Iris pigment epithelial cell (primary cell): Measurements from ENCODE around the gene VPS37D.
"Not testable (repeated sequence)": the region's sequence is repeated elsewhere in the genome, so short reads cannot be mapped to it uniquely, and the experiment has no call there.

Experiments used
- DNase-seq: peaks from one replicate; pipeline ENCODE4 v3.0.0-alpha.2; 2011; ENCODE audit warnings: low read depth

VPS37D gene

GRCh38 chr7:73667344-73668102 lies at the start of gene VPS37D:
Gene VPS37D (plus strand): TSS chr7:73667831. CDS start chr7:73667959, 128 bp downstream.
- DNase-seq = peak; percentile 88

- DNase-seq = no peak
These were observed 49.1 kb upstream of the VPS37D start for GRCh38 chr7:73618538-73618937.

GRCh38 chr7:73619394-73619793 lies 48.2 kb upstream of the VPS37D start:
- not testable (repeated sequence) for DNase-seq

GRCh38 chr7:73621168-73622063 lies 46.2 kb upstream of the VPS37D start:
- DNase-seq = no peak

- no peak for DNase-seq
These were observed 45.1 kb upstream of the VPS37D start for GRCh38 chr7:73622527-73622908.

- no peak for DNase-seq
These were observed 44.5 kb upstream of the VPS37D start for GRCh38 chr7:73622909-73623797.

- DNase-seq = peak; percentile 18
These were observed 43.6 kb upstream of the VPS37D start, which contains the start of gene MLXIPL for GRCh38 chr7:73623798-73624668. Gene MLXIPL (minus strand): TSS chr7:73624522. CDS start chr7:73624492, 30 bp downstream.

- no peak for DNase-seq
These were observed 43.0 kb upstream of the VPS37D start for GRCh38 chr7:73624669-73625001.

- no peak for DNase-seq
These were observed 42.4 kb upstream of the VPS37D start for GRCh38 chr7:73625276-73625675.

- DNase-seq = no peak
These were observed 40.8 kb upstream of the VPS37D start for GRCh38 chr7:73626814-73627213.

GRCh38 chr7:73628504-73628903 lies 39.1 kb upstream of the VPS37D start:
- DNase-seq = no peak

GRCh38 chr7:73631558-73631957 lies 36.1 kb upstream of the VPS37D start:
- DNase-seq = no peak

- no peak for DNase-seq
These were observed 34.3 kb upstream of the VPS37D start for GRCh38 chr7:73633323-73633722.

GRCh38 chr7:73633844-73634243 lies 33.8 kb upstream of the VPS37D start:
- no peak for DNase-seq

- no peak for DNase-seq
These were observed 32.0 kb upstream of the VPS37D start for GRCh38 chr7:73635428-73636200.

- DNase-seq = no peak
These were observed 28.7 kb upstream of the VPS37D start for GRCh38 chr7:73638911-73639310.

GRCh38 chr7:73642834-73643233 lies 24.8 kb upstream of the VPS37D start:
- DNase-seq = no peak

GRCh38 chr7:73644688-73645286 lies 22.8 kb upstream of the VPS37D start:
- no peak for DNase-seq

GRCh38 chr7:73645643-73646174 lies 21.9 kb upstream of the VPS37D start:
- DNase-seq = no peak
